GM18868 (cell line): ENCODE results near the gene TGFB1I1.
"Not testable (repeated sequence)": the region's sequence is repeated elsewhere in the genome, so short reads cannot be mapped to it uniquely, and the experiment has no call there.

Experiments
- ATAC-seq: cut with Tn5 transposase; IDR thresholded peaks from one replicate; pipeline ENCODE4 v1.9.1; 2021; ENCODE audit warnings: mild to moderate bottlenecking, moderate library complexity; ENCODE audit not compliant: unreplicated experiment

Gene TGFB1I1

GRCh38 chr16:31487071-31487719 lies 15.2 kb downstream of the TGFB1I1 start:
- no peak for ATAC-seq

- ATAC-seq = peak; percentile 87
Measured at GRCh38 chr16:31487720-31488467, 15.9 kb downstream of the TGFB1I1 start.

GRCh38 chr16:31488468-31489297 lies 16.7 kb downstream of the TGFB1I1 start:
- ATAC-seq = no peak

DNA sequence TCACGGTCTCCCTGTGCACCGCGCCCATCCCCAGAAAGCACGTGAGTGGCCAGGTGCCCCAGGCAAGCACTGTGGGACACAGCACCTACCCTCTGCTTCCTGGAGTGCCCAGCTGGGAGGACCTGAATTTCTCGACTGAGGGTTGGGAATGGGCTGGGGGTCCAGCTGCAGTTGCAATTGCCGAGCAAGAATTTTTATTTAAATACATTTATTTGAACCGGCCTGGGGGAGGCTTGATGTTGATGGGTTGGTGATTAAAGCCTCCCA lies 17.3 kb downstream of the TGFB1I1 start:
- ATAC-seq = no peak

DNA sequence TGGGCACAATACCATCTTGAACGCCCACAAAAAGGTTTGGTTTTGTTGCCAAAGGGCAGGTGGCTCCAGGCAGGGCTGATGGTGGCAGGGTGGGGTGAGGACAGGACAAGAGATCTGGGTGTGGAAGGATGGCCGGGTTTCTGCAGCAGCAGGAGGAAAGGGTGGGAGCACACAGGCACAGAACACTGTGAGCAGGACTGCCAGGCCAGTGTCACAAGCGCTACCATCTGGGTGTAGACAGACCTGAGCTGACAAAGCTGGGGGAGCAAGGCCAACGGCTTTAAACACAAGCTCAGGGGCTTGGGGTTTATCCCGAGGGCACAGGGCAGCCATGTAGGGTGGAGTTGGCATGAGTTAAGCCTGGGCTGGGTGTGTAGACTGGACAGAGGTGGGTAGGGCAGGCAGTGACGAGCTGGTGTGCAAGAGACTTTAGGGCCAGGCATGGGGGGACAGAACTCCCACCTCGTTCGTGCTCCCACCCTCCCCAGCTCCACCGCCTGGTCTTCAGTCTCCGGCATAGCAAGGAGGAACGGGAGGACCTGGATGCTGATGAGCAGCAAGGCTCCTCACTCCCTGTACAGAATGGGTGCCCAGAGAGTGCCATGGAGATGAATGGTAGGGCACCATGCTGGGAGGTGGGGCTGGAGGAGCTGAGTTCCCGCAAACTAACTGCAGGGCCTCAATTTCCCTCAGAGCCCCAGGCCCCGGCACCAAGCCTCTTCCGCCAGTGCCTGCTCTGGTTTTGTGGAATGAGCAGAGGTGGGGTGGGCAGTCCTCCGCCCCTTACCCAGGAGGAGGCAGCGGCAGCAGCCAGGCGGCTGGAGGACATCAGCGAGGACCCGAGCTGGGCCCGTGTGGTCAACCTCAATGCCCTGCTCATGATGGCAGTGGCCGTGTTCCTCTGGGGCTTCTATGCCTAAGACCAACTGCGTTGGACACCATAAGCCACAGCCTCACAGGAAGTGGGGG lies 17.9 kb downstream of the TGFB1I1 start:
- no peak for ATAC-seq

DNA sequence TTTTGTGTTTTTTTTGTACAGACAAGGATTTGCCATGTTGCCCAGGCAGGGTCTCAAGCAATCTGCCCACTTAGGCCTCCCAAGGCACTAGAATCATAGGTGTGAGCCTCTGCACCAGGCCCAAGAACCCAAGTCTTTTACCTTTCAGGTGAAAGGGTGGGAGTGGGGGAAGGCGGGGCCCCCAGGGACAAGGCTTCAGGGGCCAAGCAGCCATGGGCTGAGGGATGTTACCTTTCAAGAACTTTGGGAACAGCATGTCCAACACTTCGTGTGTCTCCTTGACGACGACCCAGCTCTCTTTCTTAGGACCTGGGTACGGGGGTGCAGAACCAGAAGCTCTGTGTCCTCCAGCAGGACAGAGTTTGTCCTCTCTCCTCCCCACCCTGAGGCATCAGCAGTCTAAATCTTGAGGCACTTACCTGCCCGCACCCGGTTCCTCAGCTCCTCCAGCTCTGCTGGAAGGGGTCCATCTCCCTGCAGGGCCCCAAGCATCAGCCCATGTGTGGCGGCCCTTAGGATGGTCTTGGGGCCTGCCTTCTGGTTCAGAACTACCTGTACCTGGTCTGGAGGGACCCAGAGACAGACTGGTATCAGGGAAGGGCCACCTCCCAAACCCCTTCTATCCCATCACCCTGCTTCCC lies 19.9 kb downstream of the TGFB1I1 start:
- ATAC-seq = no peak

GRCh38 chr16:31493506-31494125 lies 21.7 kb downstream of the TGFB1I1 start:
- ATAC-seq = no peak

DNA sequence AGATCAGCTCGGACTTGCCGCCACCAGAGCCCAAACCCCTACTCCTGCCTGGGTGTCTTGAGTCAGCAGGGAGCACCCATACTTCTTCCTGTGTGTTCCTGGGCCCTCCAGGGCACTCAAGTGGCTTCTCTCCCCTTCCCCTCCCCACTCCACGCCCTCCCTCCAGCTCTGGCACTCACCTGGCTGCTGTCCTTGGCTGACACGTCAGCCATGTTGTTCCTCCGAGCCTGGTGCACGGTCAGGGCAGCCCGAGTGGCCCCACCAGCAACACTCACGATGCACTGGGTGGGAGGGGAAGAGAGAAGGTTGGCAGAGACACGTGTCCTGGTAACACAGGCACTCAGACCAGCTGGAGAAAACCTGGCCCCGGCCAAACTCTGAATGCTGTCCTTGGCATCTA lies 24.7 kb downstream of the TGFB1I1 start:
- ATAC-seq = no peak

DNA sequence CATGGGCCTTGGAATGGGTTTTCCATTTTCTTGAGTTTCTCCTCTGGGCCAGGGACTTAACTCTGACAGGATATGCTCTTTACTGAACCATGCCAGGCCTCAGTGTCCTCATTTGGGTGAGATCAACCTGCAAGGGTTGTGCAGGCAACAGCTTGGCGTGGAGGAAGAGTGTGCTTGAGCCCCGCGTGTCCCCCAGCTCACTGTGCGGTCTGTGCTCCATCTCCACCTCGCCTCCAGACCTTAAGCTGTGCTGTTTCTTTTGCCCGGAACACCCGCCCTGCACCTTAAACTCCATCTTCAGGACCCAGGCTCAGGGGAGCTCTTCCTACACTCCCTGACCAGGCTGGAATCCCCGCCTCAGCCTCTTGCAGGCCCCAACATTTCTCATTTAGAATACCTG lies 26.5 kb downstream of the TGFB1I1 start:
- ATAC-seq = no peak

DNA sequence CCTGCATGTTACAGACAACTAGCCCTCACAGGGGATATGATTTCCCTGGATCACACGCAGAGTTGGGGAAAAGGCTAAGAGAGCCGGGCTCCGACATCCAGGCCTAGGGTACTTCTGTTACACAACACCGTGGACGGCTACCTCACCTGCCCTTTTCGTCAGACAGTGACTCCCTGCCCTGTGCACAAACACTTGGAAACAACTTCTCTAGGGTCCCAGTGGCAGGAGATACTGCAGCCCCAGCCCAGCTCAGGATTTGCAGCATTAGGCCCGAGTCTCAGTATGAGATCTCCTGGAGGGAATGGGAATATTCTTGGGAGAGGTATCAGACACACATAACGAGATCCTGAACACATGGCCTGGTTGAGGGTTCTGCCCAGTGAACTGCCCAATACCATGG lies 28.0 kb downstream of the TGFB1I1 start:
- no peak for ATAC-seq

DNA sequence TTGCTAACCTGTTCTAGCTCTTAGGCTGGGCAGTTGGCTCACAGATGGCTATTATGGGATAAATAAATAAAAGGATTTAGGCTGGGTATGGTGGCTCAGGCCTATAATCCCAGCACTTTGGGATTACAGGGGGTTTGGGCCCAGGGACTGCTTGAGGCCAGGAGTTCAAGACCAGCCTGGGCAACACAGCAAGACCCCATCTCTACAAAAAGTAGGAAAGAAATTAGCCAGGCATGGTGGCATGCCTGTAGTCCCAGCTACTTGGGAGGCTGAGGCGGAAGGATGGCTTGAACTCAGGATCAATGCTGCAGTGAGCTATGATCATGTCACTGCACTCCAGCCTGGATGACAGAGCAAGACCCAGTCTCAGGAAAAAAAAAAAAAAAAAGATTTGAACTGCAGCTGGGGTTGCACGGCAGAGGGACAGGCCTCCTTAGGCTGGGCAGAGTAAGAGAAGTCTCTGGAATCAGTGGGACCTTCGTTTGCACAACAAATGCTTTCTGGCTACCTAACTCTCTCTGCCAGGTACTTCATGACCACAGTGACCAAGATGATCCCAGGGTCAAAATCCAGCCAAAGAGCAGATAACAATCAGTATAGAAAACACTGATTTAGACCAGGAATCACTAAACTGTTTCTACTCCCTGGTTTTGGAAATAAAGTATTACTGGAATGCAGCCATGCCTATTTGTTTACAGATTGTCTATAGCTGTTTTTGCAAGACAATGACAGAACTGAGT lies 29.4 kb downstream of the TGFB1I1 start:
- no peak for ATAC-seq

GRCh38 chr16:31501966-31502348 lies 30.0 kb downstream of the TGFB1I1 start:
- no peak for ATAC-seq

GRCh38 chr16:31502981-31503380 lies 31.0 kb downstream of the TGFB1I1 start:
- ATAC-seq = no peak

- not testable (repeated sequence) for ATAC-seq
Measured at GRCh38 chr16:31503555-31503954, 31.6 kb downstream of the TGFB1I1 start.

- ATAC-seq = no peak
Measured at GRCh38 chr16:31504159-31504558, 32.2 kb downstream of the TGFB1I1 start.

GRCh38 chr16:31505483-31505882 lies 33.5 kb downstream of the TGFB1I1 start:
- ATAC-seq = peak; percentile 61

GRCh38 chr16:31507617-31507928 lies 35.6 kb downstream of the TGFB1I1 start:
- no peak for ATAC-seq

DNA sequence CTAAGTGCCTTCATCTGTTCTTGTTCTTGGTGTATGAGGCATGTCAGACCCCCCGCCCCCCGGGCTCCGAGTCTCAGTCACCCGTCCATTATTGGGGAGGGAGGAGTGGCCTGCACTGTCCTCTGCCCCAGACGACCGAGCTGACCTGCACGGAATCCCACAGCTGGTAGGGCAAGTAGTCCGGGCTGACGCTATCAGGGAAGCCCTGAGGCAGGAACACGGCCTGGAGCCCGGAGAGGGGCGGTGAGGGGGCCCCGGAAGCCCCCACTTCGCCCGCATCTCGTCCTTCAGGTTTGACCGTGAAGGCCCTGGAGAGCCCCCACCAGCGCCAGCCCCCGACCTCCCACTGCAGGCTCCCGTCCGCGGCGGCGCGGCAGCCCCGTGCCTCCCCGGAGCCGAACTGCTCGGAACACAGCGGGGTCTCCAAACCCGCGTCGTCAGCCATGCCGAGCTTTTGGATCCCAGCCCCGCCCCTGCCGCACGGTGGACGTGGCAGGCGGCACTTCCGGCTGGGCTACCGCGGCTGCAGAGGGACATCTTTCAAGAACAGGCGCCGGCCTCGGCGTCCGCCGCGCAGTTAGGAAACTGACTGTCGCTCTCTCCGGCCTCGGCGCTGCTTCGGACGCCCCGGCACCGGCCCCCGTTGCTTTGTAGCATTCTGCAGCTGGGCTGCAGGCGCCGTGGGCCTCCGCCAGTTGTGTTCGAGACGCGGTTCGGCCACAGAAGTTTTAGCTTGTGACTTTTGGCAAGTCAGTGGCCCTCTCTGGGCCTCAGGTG lies 36.2 kb downstream of the TGFB1I1 start, which contains the start of gene RUSF1:
TSS of gene RUSF1 (minus strand) at position 463 of the 777 bp plus-strand sequence. CDS start at position 445, 18 bp downstream.
- peak; percentile 86 for ATAC-seq
